Adipocyte (in vitro differentiated cells): ENCODE data around the gene RINL.
"Not testable (repeated sequence)": the region's sequence is repeated elsewhere in the genome, so short reads cannot be mapped to it uniquely, and the experiment has no call there.

Experiments
- DNase-seq: peaks from one replicate; pipeline ENCODE4 v3.0.0-alpha.2; 2015; ENCODE audit warnings: low read depth
- H3K27me3 ChIP-seq: replicated peaks from 2 replicates; pipeline ENCODE4 v1.7.0; 2013; ENCODE audit warnings: mild to moderate bottlenecking, low read length, moderate library complexity; ENCODE audit not compliant: control insufficient read depth, insufficient read depth
- H3K36me3 ChIP-seq: 2 replicates; pipeline ENCODE4 v1.7.0; 2013; ENCODE audit warnings: low read length, mild to moderate bottlenecking, moderate library complexity; ENCODE audit not compliant: control insufficient read depth, insufficient read depth, severe bottlenecking
- H3K4me1 ChIP-seq: 2 replicates; pipeline ENCODE4 v1.7.0; 2013; ENCODE audit warnings: mild to moderate bottlenecking, low read length, moderate library complexity; ENCODE audit not compliant: control insufficient read depth, insufficient read depth
- H3K4me3 ChIP-seq: 2 replicates; pipeline ENCODE4 v1.7.0; 2013; ENCODE audit warnings: mild to moderate bottlenecking, low read length, moderate library complexity
- H3K9ac ChIP-seq: 2 replicates; pipeline ENCODE4 v1.7.0; 2013; ENCODE audit warnings: mild to moderate bottlenecking, low read length, moderate library complexity
- H3K9me3 ChIP-seq: 2 replicates; pipeline ENCODE4 v1.7.0; 2013; ENCODE audit warnings: mild to moderate bottlenecking, low read length, moderate library complexity; ENCODE audit not compliant: control insufficient read depth

Gene RINL

GRCh38 chr19:38869836-38870607, 8.1 kb downstream of the RINL start:
- Histone ChIP-seq H3K27me3 (peaks cover 8% of the 10 kb centered on the region), H3K9me3 (no peaks in the 10 kb centered on the region), H3K36me3 (no peaks in the 10 kb centered on the region), H3K4me3 (peak overlapping the region; percentile 77), H3K9ac (peak overlapping the region; percentile 56), H3K4me1 (peaks cover 8% of the 10 kb centered on the region)
- peak; percentile 83 for DNase-seq

DNA sequence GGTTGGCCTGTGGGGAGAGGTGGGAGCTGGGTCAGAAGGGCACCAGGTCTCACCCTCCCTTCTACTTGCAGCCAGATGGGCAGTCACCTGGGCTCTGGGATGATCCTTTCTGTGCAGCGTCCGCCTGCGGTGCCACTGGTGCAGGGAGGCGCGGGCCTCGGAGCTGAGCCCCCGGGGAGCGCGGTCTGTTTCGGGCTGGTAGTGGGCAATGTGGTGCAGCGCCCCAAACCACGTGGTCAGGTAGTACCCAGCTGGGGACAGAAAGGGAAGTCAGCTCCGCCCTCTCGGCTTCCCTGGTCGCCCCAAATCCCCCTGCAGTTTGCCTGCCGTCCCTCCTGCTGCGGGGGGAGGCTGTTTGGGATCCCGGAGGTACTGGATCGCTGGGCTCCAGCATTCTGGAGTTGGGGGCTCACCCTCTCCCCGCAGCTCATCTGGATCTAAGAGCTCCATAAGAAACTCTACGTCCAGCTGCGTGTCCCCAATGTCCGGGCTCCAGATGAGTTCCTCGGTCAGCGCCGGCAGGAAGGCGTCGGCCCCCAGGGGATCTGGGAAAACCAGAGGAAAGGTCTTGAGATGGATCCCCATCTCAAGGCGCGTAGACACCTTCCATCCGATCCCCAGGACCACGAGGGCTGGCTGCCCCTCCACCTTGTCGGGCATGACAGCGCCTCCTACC, 8.8 kb downstream of the RINL start:
- Histone ChIP-seq H3K4me3 (peak overlapping the region; percentile 77), H3K27me3 (peaks cover 8% of the 10 kb centered on the region), H3K4me1 (peaks cover 8% of the 10 kb centered on the region), H3K9me3 (no peaks in the 10 kb centered on the region), H3K36me3 (no peaks in the 10 kb centered on the region), H3K9ac (peak overlapping the region; percentile 56)
- DNase-seq = no peak

DNA sequence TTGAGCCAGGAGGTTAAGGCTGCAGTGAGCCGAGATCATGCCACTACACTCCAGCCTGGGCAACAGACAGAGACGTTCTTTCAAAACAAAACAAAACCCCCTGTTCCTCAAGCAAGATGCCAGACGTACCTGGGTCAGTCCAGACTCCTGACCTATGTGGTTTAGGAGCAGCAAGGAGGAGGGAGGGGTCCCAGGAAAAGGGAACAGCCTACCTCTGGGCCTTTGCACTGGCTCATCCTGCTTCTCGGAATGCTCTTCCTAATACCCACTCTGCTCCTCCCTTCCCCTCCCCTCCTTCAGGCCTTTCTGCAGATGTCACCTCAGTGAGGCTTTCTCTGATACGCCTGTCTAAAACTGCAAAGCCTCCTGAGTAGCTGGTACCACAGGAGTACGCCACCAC, 9.5 kb downstream of the RINL start:
- Histone ChIP-seq H3K4me1 (peaks cover 8% of the 10 kb centered on the region), H3K9ac (no peak overlapping the region), H3K4me3 (no peak overlapping the region), H3K36me3 (no peaks in the 10 kb centered on the region), H3K9me3 (no peaks in the 10 kb centered on the region), H3K27me3 (peaks cover 8% of the 10 kb centered on the region)
- DNase-seq = no peak

GRCh38 chr19:38867171-38867780, 10.8 kb downstream of the RINL start:
- H3K4me1 ChIP-seq = peaks cover 17% of the 10 kb centered on the region
- no peak overlapping the region for H3K4me3 ChIP-seq
- H3K36me3 ChIP-seq = no peaks in the 10 kb centered on the region
- H3K27me3 ChIP-seq = peaks cover 8% of the 10 kb centered on the region
- no peaks in the 10 kb centered on the region for H3K9me3 ChIP-seq
- no peak overlapping the region for H3K9ac ChIP-seq
- no peak for DNase-seq

GRCh38 chr19:38862321-38863059, 15.6 kb downstream of the RINL start:
- no peak for DNase-seq
- Histone ChIP-seq H3K4me1 (peaks cover 14% of the 10 kb centered on the region), H3K9me3 (no peaks in the 10 kb centered on the region), H3K36me3 (no peaks in the 10 kb centered on the region), H3K4me3 (no peak overlapping the region), H3K9ac (no peak overlapping the region), H3K27me3 (no peaks in the 10 kb centered on the region)

GRCh38 chr19:38861368-38861767, 16.7 kb downstream of the RINL start:
- Histone ChIP-seq H3K36me3 (no peaks in the 10 kb centered on the region), H3K9ac (no peak overlapping the region), H3K4me3 (no peak overlapping the region), H3K9me3 (no peaks in the 10 kb centered on the region), H3K27me3 (no peaks in the 10 kb centered on the region), H3K4me1 (peaks cover 14% of the 10 kb centered on the region)
- no peak for DNase-seq

DNA sequence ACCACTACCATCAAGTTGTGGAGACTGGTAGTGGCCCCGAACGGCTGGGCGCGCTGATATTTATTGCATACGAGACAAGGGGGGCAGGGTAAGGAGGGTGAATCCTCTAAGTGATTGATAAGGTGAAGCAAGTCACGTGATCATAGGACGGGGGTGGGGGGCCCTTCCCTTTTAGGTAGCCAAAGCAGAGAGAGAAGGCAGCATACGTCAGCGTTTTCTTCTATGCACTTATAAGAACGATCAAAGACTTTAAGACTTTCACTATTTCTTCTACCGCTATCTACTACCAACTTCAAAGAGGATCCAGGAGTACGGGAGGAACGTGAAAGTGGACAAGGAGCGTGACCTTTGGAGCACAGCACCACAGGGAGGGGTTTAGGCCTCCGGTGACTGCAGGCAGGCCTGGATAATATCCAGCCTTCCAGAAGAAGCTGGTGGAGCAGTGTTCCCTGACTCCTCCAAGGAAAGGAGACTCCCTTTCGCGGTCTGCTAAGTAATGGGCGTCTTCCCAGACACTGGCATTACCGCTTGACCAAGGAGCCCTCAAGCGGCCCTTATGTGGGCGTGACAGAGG, 18.4 kb downstream of the RINL start:
- H3K4me1 ChIP-seq = peaks cover 14% of the 10 kb centered on the region
- not testable (repeated sequence) for H3K9ac ChIP-seq, H3K27me3 ChIP-seq, H3K4me3 ChIP-seq, H3K9me3 ChIP-seq, DNase-seq, H3K36me3 ChIP-seq

- H3K9me3 ChIP-seq = no peaks in the 10 kb centered on the region
- H3K27me3 ChIP-seq = no peaks in the 10 kb centered on the region
- H3K4me1 ChIP-seq = peaks cover 8% of the 10 kb centered on the region
- no peak overlapping the region for H3K9ac ChIP-seq
- DNase-seq = no peak
- H3K4me3 ChIP-seq = no peak overlapping the region
- no peaks in the 10 kb centered on the region for H3K36me3 ChIP-seq
Measured at GRCh38 chr19:38856813-38857212, 21.3 kb downstream of the RINL start.

- H3K9ac ChIP-seq, DNase-seq, H3K36me3 ChIP-seq, H3K4me3 ChIP-seq, H3K27me3 ChIP-seq, H3K9me3 ChIP-seq: not testable (repeated sequence)
- H3K4me1 ChIP-seq = peaks cover 16% of the 10 kb centered on the region
Measured at GRCh38 chr19:38855751-38856150, 22.3 kb downstream of the RINL start.

DNA sequence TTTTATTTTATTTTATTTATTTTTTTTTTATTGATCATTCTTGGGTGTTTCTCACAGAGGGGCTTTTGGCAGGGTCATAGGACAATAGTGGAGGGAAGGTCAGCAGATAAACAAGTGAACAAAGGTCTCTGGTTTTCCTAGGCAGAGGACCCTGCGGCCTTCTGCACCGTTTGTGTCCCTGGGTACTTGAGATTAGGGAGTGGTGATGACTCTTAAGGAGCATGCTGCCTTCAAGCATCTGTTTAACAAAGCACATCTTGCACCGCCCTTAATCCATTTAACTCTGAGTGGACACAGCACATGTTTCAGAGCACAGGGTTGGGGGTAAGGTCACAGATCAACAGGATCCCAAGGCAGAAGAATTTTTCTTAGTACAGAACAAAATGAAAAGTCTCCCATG, 23.1 kb downstream of the RINL start:
- not testable (repeated sequence) for DNase-seq, H3K9ac ChIP-seq

DNA sequence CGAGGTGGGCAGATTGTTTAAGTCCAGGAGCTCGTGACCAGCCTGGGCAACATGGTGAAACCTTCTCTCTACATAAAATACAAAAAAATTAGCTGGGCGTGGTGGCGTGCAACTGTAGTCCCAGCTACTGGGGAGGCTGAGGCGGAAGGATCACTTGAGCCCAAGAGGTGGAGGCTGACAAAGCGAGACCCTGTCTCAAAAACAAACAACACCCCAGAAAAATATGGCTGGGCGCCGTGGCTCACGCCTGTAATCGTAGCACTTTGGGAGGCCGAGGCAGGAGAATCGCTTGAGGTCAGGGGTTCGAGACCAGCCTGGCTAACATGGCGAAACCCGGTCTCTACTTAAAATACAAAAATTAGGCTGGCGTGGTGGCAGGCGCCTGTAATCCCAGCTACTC, 24.9 kb downstream of the RINL start:
- peak overlapping the region; percentile 91 for H3K9ac ChIP-seq
- DNase-seq = no peak
- no peaks in the 10 kb centered on the region for H3K36me3 ChIP-seq
- H3K4me1 ChIP-seq = peaks cover 18% of the 10 kb centered on the region
- H3K9me3 ChIP-seq = no peaks in the 10 kb centered on the region
- H3K27me3 ChIP-seq = no peaks in the 10 kb centered on the region
- peak overlapping the region; percentile 85 for H3K4me3 ChIP-seq

More for the DNA sequence above, 23.1 kb downstream of the RINL start:
- not testable (repeated sequence) for H3K36me3 ChIP-seq, H3K27me3 ChIP-seq, H3K4me3 ChIP-seq, H3K9me3 ChIP-seq
- H3K4me1 ChIP-seq = peaks cover 16% of the 10 kb centered on the region
